ENCODE measurements around the gene ELN. TPM values are rescaled to one million over a fixed set of nuclear protein-coding genes. Genes with fewer than 3 reads are reported as not detected.

Gene ELN
- total and polyA plus RNA-seq, 2 of the 4 experiments (the other 2 are of a cell fraction): 2.2 to 14.3 TPM

DNA sequence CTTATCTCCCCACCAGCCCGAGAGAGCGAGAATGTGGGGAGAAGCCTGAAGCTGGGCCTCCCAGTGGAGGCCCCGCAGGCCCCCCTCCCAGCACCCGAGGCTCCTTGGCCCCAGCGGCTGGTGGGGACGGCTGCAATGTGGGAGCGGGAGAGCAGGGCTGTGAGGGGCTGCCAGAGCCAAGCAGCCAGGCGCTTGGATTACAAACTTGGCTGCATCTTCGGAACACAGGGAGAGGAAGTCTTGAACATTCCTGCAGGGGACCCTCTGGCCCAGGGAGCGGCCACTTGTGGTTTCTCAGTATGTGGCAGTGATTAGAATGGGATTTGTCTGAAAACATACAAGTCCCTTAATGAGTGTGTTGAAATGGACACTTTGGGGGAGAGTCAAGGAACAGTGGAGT, 23.2 kb downstream of the ELN start:
- H3K9me3 ChIP-seq (ENCODE audit: control insufficient read depth, insufficient read depth, low read length): no peaks in the 10 kb centered on the region
- H3K27ac ChIP-seq (ENCODE audit: insufficient read depth, low read length): no peak overlapping the region
- no peak overlapping the region for H2BK15ac ChIP-seq (ENCODE audit: low read depth, low read length)
- no peak overlapping the region for H2AK5ac ChIP-seq (ENCODE audit: low read depth, low read length)
- H3K79me1 ChIP-seq (ENCODE audit: low read depth in 1 of 2, low read length in 2 of 2): no peaks in the 10 kb centered on the region
- WGBS, 2 experiments (ENCODE audit: extremely low coverage in 2 of 2, insufficient read length in 1 of 2): no CpG with 5 or more reads among the region's 10 CpGs
- H3K18ac ChIP-seq (ENCODE audit: low read depth, low read length): no peak overlapping the region
- TF ChIP-seq MAZ (IDR thresholded peaks at IDR 0.05; ENCODE audit: borderline replicate concordance, low read depth, low read length) (no peak), FOS (IDR thresholded peaks at IDR 0.05; ENCODE audit: low read depth, low read length) (no peak), RFX5 (IDR thresholded peaks at IDR 0.05; ENCODE audit: low read depth, low read length) (no peak), BHLHE40 (IDR thresholded peaks at IDR 0.05; ENCODE audit: low read depth, low read length) (no peak), POLR2A (IDR thresholded peaks at IDR 0.05; ENCODE audit: low read depth, low read length) (no peak), ELK1 (IDR thresholded peaks at IDR 0.05; ENCODE audit: borderline replicate concordance, low read depth, low read length) (no peak), RCOR1 (IDR thresholded peaks at IDR 0.05; ENCODE audit: insufficient replicate concordance, low read length) (no peak), RAD21 (IDR thresholded peaks at IDR 0.05; ENCODE audit: low read length) (no peak), CEBPB (IDR thresholded peaks at IDR 0.05; ENCODE audit: low read depth, low read length) (no peak), CHD1 (IDR thresholded peaks at IDR 0.05; ENCODE audit: low read depth, low read length) (no peak), MAFK (IDR thresholded peaks at IDR 0.05; ENCODE audit: low read depth, low read length) (no peak), SMC3 (IDR thresholded peaks at IDR 0.05; ENCODE audit: low read depth, low read length) (no peak), MXI1 (IDR thresholded peaks at IDR 0.05; ENCODE audit: borderline replicate concordance, low read depth, low read length) (no peak)
- TF ChIP-seq, protein P1, sequence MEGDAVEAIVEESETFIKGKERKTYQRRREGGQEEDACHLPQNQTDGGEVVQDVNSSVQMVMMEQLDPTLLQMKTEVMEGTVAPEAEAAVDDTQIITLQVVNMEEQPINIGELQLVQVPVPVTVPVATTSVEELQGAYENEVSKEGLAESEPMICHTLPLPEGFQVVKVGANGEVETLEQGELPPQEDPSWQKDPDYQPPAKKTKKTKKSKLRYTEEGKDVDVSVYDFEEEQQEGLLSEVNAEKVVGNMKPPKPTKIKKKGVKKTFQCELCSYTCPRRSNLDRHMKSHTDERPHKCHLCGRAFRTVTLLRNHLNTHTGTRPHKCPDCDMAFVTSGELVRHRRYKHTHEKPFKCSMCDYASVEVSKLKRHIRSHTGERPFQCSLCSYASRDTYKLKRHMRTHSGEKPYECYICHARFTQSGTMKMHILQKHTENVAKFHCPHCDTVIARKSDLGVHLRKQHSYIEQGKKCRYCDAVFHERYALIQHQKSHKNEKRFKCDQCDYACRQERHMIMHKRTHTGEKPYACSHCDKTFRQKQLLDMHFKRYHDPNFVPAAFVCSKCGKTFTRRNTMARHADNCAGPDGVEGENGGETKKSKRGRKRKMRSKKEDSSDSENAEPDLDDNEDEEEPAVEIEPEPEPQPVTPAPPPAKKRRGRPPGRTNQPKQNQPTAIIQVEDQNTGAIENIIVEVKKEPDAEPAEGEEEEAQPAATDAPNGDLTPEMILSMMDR (conservative IDR thresholded peaks at IDR 0.05; ENCODE audit: low read depth, low read length): no peak
- TF ChIP-seq, protein P2, sequence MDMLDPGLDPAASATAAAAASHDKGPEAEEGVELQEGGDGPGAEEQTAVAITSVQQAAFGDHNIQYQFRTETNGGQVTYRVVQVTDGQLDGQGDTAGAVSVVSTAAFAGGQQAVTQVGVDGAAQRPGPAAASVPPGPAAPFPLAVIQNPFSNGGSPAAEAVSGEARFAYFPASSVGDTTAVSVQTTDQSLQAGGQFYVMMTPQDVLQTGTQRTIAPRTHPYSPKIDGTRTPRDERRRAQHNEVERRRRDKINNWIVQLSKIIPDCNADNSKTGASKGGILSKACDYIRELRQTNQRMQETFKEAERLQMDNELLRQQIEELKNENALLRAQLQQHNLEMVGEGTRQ (IDR thresholded peaks at IDR 0.05; ENCODE audit: low read depth, low read length): no peak
- no peak overlapping the region for H2BK20ac ChIP-seq (ENCODE audit: low read depth, low read length)
- no peak overlapping the region for H2AK9ac ChIP-seq (replicated peaks; ENCODE audit: low read depth, low read length, poor library complexity)
- intact Hi-C loops (cut with micrococcal nuclease) (no loop called here), dilution Hi-C loops (cut with HindIII; ENCODE audit: low sequenced_read_pairs, unreplicated experiment) (no loop called here), in situ Hi-C loops (cut with MboI; ENCODE audit: low sequenced_read_pairs) (no loop called here)
- no peaks in the 10 kb centered on the region for H3K27me3 ChIP-seq (ENCODE audit: control insufficient read depth, insufficient read depth, low read length)
- no peak overlapping the region for H2BK5ac ChIP-seq (ENCODE audit: low read depth, low read length, poor library complexity, severe bottlenecking)
- ATAC-seq (ENCODE audit: low read depth) (peak; percentile 17; the same call in 1 of the 2 replicates), DNase-seq (no peak)
- H3K4me1 ChIP-seq (ENCODE audit: control insufficient read depth, insufficient read depth, low read length): no peaks in the 10 kb centered on the region
- ChIA-PET CTCF (no interaction called here), POLR2A (ENCODE audit: unreplicated experiment) (no interaction called here)
- no peak overlapping the region for H4K91ac ChIP-seq (ENCODE audit: insufficient read depth, low read depth, low read length)
- H3K9me1 ChIP-seq (ENCODE audit: insufficient read depth, low read length): no peaks in the 10 kb centered on the region; the same call in 1 of the 2 replicates
- no peak overlapping the region for H2AFZ ChIP-seq (replicated peaks; ENCODE audit: low read length, poor library complexity)
- no TSS peak for BruUV-seq (replicated peaks)
- peaks cover 2% of the 10 kb centered on the region; the same call in 1 of the 2 replicates for H3K36me3 ChIP-seq (ENCODE audit: control insufficient read depth, insufficient read depth, low read length)
- H2BK120ac ChIP-seq (ENCODE audit: low read depth, low read length): no peak overlapping the region
- no peak overlapping the region for H4K8ac ChIP-seq (ENCODE audit: low read depth in 2 of 2, low read length in 2 of 2)
- H3K23ac ChIP-seq (ENCODE audit: low read depth, low read length): no peak overlapping the region
- H4K20me1 ChIP-seq (ENCODE audit: insufficient read depth, low read length): no peaks in the 10 kb centered on the region
- H3K56ac ChIP-seq (ENCODE audit: extremely low read depth, insufficient read depth, low read length): no peak overlapping the region
- no peak overlapping the region for H3K9ac ChIP-seq (ENCODE audit: low read depth, low read length)
- H3K4me3 ChIP-seq (ENCODE audit: insufficient read depth, low read depth, low read length): no peak overlapping the region
- H3K14ac ChIP-seq (replicated peaks; ENCODE audit: low read depth, low read length): no peak overlapping the region
- H4K5ac ChIP-seq (ENCODE audit: low read depth, low read length): no peak overlapping the region
- no peak overlapping the region for H3K4me2 ChIP-seq (ENCODE audit: low read depth, low read length)
- H3K4ac ChIP-seq (ENCODE audit: low read depth, low read length): no peak overlapping the region

All from IMR-90 (cell line).